Memory B cell (primary cell): ENCODE measurements around the gene APOL2.
A peak's percentile ranks its signal among the peaks of the same experiment; 100 is the strongest.

ENCODE experiments used
- ATAC-seq: fragments of 150-1000 bp; cut with Tn5 transposase; 2 replicates; pipeline ENCODE4 v1.10.0; 2021; ENCODE audit warnings: low read depth, mild to moderate bottlenecking, moderate library complexity
- DNase-seq, 2 donors: peaks; one replicate each; pipeline ENCODE4 v3.0.0; 2022; ENCODE audit warnings: low spot score in 2 of 2
- H3K27ac Mint-ChIP-seq: one replicate; pipeline ENCODE4 v1.8.0; 2022; ENCODE audit warnings: mild to moderate bottlenecking, moderate library complexity, mixed read lengths
- H3K27me3 Mint-ChIP-seq: one replicate; pipeline ENCODE4 v1.8.0; 2022; ENCODE audit warnings: mixed read lengths
- H3K36me3 Mint-ChIP-seq: one replicate; pipeline ENCODE4 v1.8.0; 2022; ENCODE audit warnings: mild to moderate bottlenecking, mixed read lengths
- H3K4me1 Mint-ChIP-seq: one replicate; pipeline ENCODE4 v1.8.0; 2022; ENCODE audit warnings: mixed read lengths
- H3K4me3 Mint-ChIP-seq: one replicate; pipeline ENCODE4 v1.8.0; 2022; ENCODE audit warnings: mild to moderate bottlenecking, moderate library complexity, mixed read lengths
- H3K9me3 Mint-ChIP-seq: one replicate; pipeline ENCODE4 v1.8.0; 2022; ENCODE audit warnings: mixed read lengths

Gene APOL2, protein sequence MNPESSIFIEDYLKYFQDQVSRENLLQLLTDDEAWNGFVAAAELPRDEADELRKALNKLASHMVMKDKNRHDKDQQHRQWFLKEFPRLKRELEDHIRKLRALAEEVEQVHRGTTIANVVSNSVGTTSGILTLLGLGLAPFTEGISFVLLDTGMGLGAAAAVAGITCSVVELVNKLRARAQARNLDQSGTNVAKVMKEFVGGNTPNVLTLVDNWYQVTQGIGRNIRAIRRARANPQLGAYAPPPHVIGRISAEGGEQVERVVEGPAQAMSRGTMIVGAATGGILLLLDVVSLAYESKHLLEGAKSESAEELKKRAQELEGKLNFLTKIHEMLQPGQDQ

DNA sequence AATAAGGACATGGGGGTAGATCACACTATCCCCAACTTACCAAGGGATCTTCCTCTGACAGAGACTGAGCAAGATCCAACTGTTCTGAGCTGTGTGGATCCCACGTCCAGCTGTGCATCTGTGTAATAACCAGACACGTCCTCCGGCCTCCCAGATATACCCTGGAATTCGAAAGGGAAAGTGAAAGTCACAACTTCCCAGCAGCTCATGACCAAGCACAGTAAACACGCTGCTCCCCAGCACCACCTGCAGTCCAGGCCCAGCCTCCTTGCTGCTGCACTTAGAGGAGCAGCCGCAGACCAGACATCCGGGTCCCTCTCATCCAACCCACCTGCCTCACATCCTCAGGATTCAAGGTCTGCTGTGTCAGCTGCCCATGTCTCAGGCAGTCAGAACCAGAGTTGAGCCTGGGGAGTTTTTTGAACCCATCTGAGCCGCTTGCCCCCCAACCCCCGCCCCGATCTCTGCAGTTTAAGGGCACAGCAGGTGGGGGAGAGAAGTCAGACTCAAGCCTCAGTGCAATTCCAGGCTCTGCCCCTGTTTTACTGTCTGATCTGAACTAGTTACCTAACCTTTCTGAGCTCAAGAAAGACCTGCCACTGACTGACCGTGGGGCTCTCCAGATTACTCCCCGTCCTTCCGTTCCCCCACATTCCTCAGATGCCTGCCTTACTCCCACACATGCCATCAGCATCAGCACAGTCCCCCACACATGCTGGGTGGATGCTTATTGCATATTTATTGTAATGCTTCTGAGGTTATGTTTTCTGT lies at the start of gene APOL2:
APOL2 (minus strand) TSS at position 127 of the 771 bp plus-strand sequence. CDS start 6,365 bp downstream, outside the sequence.
- H3K9me3 Mint-ChIP-seq, result peaks cover 4% of the 10 kb centered on the region

DNA sequence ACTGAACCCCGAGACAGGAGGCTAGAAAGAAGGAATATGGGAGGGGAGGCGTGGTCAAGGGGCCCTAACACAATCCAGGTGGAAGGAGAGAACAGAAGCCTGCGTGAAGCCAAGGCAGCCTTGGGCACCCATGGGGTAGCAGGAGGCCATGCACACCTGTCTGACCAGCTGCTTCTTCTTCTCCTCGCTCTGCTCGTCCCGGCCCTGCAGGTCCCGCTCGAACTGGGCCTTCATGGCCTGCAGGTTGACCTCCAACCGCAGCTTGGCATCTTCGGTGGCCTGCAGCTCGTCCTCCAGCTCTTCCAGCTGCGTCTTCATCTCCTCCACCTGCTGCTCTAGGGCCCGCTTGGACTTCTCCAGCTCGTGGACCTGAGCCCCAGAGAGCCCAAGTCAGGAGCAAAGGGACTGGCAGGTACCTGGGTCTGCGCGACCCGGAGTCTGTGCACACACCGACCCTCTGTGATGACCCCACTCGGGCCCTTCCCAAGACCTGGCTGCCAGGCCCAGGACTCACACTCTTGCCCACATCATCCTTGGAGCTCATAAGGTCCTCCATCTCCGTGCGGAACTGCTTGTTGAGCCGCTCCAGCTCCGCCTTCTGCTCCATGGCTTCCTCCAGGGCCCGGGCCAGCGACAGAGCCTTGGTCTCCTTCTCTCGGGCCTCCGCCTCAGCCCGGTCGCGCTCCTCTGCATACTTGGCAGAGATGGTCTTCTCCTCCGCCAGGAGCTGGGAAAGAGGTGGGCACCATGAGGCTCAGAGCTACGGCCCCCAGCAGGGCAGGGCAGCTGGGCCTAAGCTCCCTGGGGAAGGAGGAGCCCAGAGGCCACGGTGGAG lies 49.5 kb upstream of the APOL2 start:
- H3K9me3 Mint-ChIP-seq, result no peaks in the 10 kb centered on the region
- H3K36me3 Mint-ChIP-seq, result peaks cover 43% of the 10 kb centered on the region
- peak overlapping the region; percentile 58 for H3K27ac Mint-ChIP-seq
- no peaks in the 10 kb centered on the region for H3K27me3 Mint-ChIP-seq
- ATAC-seq (no peak), DNase-seq (no peak)
- H3K4me3 Mint-ChIP-seq, result no peak overlapping the region
- H3K4me1 Mint-ChIP-seq, result no peaks in the 10 kb centered on the region

More for the DNA sequence above, at the start of gene APOL2:
- Mint-ChIP-seq H3K27me3 (no peaks in the 10 kb centered on the region), H3K4me1 (peaks cover 39% of the 10 kb centered on the region), H3K4me3 (peak within 1 kb of the TSS; percentile 99), H3K36me3 (peaks cover 19% of the 10 kb centered on the region), H3K27ac (peak within 1 kb of the TSS; percentile 97)
- ATAC-seq, result peak; percentile 98
- DNase-seq, result peak; percentile 65 to 76

DNA sequence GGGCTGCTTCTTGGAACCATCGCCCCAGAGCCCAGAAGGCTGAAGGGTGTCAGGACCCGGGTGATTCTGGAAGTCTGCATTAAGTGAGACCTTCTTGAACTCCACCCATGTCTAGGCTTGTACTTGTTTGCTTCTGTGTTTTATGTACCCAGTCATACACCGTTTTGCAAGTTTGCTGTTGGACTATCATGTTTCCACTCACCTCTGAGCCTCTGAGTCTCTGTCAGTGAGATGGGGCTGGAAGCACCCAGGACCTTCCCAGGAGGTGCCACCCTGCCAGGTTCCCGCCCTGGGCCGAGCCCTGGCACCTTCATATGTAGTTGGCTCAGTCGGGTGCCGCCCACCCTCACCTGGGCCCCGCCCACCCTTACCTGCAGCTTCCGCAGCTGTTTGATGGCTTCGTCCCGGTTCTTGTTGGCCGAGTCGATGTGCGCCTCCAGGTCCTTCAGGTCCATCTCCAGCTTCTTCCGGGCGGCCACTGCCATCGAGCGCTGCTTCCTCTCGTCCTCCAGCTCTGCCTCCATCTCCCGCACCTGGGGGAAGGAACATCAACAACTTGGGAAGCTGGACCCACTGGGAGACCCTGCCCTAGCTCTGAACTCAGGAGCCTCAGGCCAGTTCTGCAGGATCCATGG lies 48.7 kb upstream of the APOL2 start:
- Mint-ChIP-seq H3K4me3 (no peak overlapping the region), H3K9me3 (no peaks in the 10 kb centered on the region), H3K4me1 (no peaks in the 10 kb centered on the region), H3K27ac (no peak overlapping the region), H3K27me3 (no peaks in the 10 kb centered on the region), H3K36me3 (peaks cover 43% of the 10 kb centered on the region)
- ATAC-seq (no peak), DNase-seq (no peak)

DNA sequence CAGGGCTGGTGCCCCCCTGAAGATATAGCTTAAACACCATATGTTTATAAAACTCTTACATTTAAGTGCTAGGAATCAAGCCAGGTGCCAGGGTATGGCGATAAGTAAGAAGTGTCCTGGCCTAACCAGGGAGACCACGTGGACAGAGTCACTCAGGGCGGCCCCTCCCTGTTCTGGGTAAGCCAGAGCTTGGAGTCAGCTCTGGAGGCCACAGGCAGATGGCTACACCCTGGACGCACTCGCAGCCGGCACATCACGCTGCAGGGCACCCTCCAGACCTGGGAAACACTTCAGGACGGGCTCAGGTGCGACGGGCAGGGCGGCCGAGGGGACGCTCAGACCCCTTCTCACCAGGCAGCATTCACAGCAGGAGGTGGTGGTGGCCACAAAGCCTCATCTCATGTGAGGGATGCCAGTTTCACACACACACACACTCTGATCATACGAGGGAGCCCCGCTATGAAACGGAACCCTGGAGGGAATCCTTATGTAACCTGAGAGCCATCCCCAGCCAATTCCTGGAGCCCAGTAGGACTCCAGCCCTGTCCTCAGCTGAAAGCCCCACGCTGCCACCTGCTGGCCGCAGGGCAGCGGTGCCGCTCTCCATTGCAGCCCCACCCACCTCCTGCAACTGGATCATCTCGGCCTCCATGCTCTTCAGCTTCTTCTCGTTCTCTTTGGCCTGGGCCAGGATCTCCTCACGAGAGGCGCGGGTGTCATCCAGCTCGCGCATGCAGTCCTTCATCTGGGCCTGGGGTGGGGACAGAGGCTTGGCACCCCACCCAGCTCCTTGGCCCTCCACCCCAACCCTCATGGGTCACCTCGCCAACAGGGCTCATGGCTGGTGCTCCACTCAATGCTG lies 47.0 kb upstream of the APOL2 start:
- Mint-ChIP-seq H3K9me3 (no peaks in the 10 kb centered on the region), H3K27ac (peak overlapping the region; percentile 73), H3K36me3 (peaks cover 36% of the 10 kb centered on the region), H3K4me1 (no peaks in the 10 kb centered on the region), H3K27me3 (no peaks in the 10 kb centered on the region), H3K4me3 (no peak overlapping the region)
- ATAC-seq (peak; percentile 88), DNase-seq (peak; percentile 41 to 70)

DNA sequence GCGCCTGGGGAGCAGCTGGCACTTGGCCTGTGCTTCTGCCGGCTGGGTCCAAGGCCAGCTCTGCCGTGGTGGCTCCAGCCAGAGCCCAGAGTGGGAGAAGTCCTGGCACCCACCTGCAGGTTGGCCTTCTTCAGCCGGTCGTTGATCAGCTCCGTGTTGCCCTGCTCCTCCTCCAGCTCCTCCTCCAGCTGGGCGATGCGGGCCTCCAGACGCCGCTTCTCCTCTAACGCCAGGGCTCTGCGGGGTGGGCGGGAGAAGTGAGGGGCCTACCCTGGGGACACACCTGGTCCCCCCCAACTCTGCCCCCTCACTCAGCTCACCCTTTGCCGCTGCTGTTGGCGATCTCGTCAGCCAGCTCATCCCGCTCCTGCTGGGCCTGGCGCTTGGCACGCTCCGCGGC lies 46.2 kb upstream of the APOL2 start:
- Mint-ChIP-seq H3K27me3 (no peaks in the 10 kb centered on the region), H3K4me3 (no peak overlapping the region), H3K4me1 (no peaks in the 10 kb centered on the region), H3K9me3 (no peaks in the 10 kb centered on the region), H3K36me3 (peaks cover 36% of the 10 kb centered on the region), H3K27ac (no peak overlapping the region)
- ATAC-seq, result no peak
- DNase-seq, result no peak

DNA sequence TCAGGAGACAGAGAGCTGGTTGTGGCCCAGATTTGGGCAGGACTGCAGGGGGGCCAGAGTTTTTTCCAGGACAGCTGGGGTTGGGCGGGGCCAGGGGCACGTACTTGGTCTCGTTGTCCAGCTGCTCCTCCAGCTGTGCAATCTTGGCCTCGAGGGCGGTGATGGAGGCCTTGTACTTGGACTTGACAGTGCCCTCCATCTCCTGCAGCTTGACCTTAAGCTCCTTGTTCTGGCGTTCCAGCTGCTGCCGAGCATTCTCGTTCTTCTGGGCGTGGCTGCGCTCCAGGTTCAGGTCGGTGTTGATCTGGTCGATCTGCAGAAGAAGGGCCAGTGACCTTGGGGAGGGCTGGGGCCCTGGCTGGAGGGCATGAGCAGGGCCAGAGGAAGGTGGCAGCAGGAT lies 45.7 kb upstream of the APOL2 start:
- no peak overlapping the region for H3K4me3 Mint-ChIP-seq
- no peak overlapping the region for H3K27ac Mint-ChIP-seq
- no peak for DNase-seq
- no peaks in the 10 kb centered on the region for H3K27me3 Mint-ChIP-seq
- ATAC-seq, result no peak
- H3K4me1 Mint-ChIP-seq, result no peaks in the 10 kb centered on the region
- no peaks in the 10 kb centered on the region for H3K9me3 Mint-ChIP-seq
- peaks cover 36% of the 10 kb centered on the region for H3K36me3 Mint-ChIP-seq

DNA sequence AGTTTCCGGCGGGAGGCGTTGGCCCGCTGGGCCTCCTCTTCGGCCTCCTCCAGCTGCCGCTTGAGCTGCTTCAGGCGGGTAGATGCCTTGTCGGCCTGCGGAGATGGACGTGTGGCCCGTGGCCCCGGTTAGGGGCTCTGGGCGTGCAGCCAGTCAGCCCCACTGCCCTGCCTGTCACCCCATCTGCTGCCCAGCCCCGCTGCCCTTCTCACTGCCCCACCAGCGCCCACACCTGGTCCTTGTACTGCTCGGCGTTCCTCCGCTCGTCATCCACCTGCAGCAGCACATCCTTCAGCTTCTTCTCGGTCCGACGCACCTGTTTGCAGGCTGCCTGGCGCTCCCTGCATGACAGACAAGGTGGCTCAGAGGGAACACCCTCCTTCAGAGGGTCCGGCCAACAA lies 44.8 kb upstream of the APOL2 start:
- no peak overlapping the region for H3K4me3 Mint-ChIP-seq
- no peak overlapping the region for H3K27ac Mint-ChIP-seq
- H3K27me3 Mint-ChIP-seq, result no peaks in the 10 kb centered on the region
- DNase-seq (no peak), ATAC-seq (no peak)
- peaks cover 3% of the 10 kb centered on the region for H3K4me1 Mint-ChIP-seq
- no peaks in the 10 kb centered on the region for H3K9me3 Mint-ChIP-seq
- H3K36me3 Mint-ChIP-seq, result peaks cover 29% of the 10 kb centered on the region

DNA sequence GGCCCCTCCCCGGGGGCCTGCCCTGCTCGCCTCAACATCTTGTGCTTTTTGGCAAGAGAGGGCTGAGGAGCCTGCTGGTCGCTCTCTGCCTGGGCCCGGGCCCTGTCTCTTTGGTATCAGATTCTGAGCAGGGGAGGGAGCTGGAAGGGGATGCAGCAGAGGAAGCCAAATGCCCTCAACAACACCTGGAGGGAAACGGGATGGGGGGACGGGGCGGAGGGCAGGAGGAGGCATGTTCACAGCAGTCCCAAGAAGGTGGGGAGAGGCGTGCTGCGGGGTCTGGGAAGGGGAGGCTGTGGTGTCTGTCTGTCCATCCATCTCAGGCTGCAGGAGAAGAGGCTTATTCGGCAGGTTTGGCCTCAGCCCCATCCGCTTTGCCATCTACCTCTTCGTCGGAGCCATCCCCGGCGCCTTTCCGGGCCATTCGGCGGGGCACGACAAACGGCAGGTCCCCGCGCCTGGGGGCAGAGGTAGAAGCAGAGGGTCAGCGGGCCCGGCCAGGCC lies 43.1 kb upstream of the APOL2 start:
- DNase-seq (no peak), ATAC-seq (no peak)
- peak overlapping the region; percentile 50 for H3K27ac Mint-ChIP-seq
- no peaks in the 10 kb centered on the region for H3K9me3 Mint-ChIP-seq
- no peaks in the 10 kb centered on the region for H3K27me3 Mint-ChIP-seq
- peaks cover 8% of the 10 kb centered on the region for H3K4me1 Mint-ChIP-seq
- no peak overlapping the region for H3K4me3 Mint-ChIP-seq
- H3K36me3 Mint-ChIP-seq, result peaks cover 20% of the 10 kb centered on the region

DNA sequence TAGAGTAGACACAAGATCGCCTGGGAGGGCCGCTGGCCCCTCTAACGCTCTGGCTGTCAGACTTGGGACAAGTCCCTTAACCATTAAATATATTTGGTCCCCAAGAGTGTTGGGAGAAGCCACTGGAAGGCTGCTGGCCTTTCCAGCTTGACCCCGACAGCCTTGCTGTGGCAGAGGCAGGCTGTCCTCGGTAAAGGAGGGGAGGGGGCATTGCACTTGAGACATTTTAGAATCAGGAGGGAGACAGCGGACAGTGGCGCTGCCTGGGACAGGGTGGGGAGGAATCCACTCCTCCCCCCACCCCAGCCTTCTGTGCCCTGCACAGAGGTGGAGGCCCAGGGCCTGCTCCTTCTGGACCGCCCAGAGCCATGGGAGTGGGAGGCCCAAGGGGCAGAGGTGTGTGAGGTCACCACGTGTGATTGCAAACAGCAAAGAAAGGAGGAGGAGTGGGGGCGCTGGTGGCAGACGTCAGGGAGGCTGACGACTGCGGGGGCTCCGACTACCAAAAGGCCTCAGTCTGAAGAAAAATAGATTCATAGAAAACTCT lies 42.5 kb upstream of the APOL2 start:
- Mint-ChIP-seq H3K4me3 (no peak overlapping the region), H3K27ac (peak overlapping the region; percentile 50), H3K27me3 (no peaks in the 10 kb centered on the region), H3K36me3 (peaks cover 17% of the 10 kb centered on the region), H3K4me1 (peaks cover 10% of the 10 kb centered on the region), H3K9me3 (no peaks in the 10 kb centered on the region)
- no peak for ATAC-seq
- DNase-seq, result no peak

DNA sequence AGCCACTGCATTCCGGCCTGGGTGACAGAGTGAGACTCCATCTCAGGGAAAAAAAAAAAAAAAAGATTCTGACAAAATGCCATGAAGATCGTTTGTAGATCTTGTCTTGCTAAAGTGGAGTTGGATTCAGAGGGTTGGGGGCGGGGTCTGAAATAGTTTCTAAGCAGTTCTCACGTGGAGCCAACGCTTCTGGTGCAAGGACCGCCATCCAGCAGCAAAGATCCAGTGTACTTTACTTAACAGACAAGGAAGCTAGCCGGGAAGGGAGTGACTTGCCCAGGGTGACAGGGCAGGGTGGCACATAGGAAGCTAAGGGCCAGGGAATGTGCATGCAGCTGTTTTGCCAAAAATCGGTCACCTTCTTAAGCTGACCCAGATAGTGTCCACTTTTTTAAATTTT lies 41.1 kb upstream of the APOL2 start:
- no peak overlapping the region for H3K27ac Mint-ChIP-seq
- no peaks in the 10 kb centered on the region for H3K27me3 Mint-ChIP-seq
- ATAC-seq (no peak), DNase-seq (no peak)
- H3K4me3 Mint-ChIP-seq, result no peak overlapping the region
- H3K9me3 Mint-ChIP-seq, result no peaks in the 10 kb centered on the region
- peaks cover 10% of the 10 kb centered on the region for H3K4me1 Mint-ChIP-seq
- peaks cover 12% of the 10 kb centered on the region for H3K36me3 Mint-ChIP-seq

DNA sequence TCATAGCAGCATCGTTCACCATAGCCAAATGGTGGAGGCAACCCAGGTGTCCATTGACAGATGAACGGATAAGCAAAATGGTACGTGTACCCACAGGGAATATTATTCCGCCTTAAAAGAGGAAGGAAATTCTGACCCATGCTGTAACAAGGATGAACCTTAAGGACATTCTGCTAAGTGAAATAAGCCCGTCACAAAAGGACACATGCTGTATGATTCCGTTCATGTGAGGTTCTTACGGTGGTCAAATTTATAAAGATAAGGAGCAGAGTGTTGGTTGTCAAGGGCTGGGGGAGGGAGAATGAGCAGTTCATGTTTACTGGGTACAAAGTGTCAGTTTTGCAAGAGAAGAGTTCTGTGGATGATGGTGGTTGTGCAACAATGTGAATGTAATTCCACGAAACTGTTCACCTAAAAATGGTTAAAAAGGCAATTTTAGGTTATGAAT lies 39.9 kb upstream of the APOL2 start:
- Mint-ChIP-seq H3K9me3 (no peaks in the 10 kb centered on the region), H3K27ac (no peak overlapping the region), H3K4me1 (peaks cover 10% of the 10 kb centered on the region), H3K36me3 (peaks cover 9% of the 10 kb centered on the region), H3K4me3 (no peak overlapping the region), H3K27me3 (no peaks in the 10 kb centered on the region)
- DNase-seq (no peak), ATAC-seq (no peak)

DNA sequence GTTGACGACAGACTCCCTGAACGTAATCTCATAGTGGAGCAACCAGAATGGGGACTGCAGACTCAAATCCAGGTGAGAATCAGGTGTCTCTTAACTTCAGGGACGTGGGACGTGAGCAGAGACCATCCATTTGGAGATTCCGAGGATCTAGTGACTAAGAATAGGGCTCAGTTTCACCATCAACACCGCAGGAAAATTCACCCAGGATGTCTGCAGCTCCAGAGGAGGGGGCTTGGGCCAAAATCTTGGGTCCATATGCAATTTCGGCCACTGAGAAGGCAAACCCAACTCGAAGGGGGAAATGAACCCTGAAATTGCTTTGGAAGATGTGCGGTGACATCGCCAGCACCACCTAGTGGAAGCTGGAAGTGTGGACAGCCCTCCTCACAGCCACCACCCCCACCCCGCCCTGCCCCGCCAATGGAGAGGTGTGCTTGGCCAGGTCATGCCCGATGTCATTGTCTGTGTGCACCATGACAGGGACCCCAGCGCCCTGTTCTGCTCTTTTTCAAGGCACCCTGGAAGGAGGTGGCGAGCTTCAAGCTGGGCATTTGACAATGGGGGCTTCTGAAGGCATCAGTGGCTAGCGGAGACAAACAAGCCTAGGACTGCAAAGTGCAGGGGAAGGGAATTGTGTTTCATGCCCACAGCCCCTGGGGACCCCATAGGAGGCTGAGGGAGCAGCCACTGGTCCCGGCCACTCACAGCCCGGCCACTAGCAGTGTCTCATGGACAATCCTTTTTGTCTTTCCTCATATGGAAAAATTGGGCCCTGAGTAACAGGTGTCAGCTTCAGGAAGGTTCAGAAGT lies 38.4 kb upstream of the APOL2 start:
- H3K27me3 Mint-ChIP-seq, result no peaks in the 10 kb centered on the region
- H3K4me1 Mint-ChIP-seq, result peaks cover 10% of the 10 kb centered on the region
- peak overlapping the region; percentile 1 for H3K27ac Mint-ChIP-seq
- DNase-seq (peak; percentile 49 to 61), ATAC-seq (peak; percentile 87)
- H3K36me3 Mint-ChIP-seq, result peaks cover 5% of the 10 kb centered on the region
- H3K9me3 Mint-ChIP-seq, result no peaks in the 10 kb centered on the region
- no peak overlapping the region for H3K4me3 Mint-ChIP-seq
